DMS 273 (cell line): ENCODE data around the gene RPP21.

Experiments
- DNase-seq: peaks from one replicate; lab custom pipeline; 2025; ENCODE audit not compliant: unreplicated experiment; lab: John Stamatoyannopoulos, UW

Gene RPP21

DNA sequence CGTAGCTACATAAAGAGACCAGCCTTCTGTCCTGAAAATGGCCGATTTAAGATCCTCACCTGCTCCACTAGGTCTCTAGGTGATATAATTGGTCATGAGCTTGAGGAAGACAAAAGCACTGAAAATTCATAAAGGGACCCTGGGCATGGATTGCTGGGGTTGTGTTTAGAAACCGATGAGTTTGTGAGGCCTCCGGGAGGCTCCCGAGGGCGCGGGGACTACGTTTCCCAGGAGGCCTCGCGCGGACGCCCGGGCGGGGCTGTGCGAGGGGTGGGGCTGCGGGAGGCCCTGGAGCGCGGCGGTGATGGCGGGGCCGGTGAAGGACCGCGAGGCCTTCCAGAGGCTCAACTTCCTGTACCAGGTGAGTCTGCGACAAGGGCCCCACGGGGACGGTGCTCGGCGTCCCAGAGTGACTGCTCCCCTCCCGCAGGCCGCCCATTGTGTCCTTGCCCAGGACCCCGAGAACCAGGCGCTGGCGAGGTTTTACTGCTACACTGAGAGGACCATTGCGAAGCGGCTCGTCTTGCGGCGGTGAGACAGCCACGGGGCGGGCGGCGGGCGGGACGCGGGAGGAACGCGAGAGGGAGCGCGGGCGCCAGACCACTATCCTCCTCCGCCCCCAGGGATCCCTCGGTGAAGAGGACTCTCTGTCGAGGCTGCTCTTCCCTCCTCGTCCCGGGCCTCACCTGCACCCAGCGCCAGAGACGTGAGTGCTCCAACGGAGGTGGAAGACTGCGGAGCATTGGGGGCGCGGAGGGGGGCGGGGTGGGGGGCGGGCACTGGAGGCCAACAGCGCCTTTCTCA is at the start of gene RPP21:
RPP21 (plus strand) TSS at position 289 of the 804 bp plus-strand sequence; CDS start at position 305, 16 bp downstream.
- peak; percentile 93 for DNase-seq

DNA sequence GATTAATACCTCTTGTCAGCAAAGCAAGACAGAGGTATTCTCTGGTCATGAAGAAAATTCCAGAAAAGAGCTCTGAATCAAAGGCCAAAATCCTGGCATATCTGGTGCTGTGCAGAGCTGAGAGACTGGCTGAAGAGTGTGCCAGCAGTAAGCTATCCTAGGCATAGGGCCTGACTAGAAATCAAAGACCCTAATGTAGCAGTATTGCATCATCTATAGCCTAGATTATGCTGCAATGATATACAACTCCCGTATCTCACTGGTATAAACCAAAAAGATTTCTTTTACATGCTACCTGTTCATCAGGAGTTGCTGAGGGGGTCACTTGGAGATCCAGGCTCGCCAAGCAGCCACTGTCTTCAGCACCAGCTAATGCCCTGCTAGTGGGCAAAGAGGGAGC is 49.1 kb upstream of the RPP21 start:
- DNase-seq = no peak

DNA sequence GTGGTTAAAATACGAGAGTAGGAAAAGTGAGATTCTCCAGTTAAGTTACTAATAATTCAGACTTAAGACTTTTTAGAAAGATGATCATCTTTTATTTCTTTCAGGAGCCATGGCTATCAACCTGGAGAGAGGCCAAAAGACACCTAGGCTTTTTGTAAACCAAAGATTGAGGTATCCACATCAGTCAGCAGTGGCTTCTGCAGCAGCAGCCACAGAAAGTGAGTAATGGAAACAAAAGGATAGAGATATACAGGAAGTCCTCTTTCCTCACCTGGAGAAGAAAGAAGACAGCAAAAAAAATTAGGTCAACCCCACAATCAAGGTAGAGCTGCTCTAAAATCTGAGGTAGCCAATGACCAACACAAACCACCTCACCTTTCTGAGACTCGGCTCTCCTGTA is 41.0 kb upstream of the RPP21 start:
- no peak for DNase-seq

DNA sequence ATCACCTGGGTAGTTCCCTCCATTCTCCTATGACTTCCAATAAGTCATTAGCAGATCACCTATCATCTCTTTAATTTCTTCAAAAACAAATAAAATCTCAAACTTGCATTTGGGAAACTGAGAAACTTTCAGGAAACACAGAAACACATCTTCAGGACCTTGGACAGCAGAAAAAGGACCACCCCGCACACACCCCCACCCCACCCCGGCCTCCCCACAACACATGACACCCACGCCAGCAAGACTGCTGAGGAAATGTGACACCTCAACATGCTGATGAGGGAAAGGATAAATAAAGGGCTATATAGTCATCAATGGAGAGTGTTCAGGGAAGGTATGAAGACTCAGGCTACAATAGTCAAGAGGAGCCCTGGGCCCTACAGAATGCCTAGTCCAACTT is 33.9 kb upstream of the RPP21 start:
- no peak for DNase-seq

DNA sequence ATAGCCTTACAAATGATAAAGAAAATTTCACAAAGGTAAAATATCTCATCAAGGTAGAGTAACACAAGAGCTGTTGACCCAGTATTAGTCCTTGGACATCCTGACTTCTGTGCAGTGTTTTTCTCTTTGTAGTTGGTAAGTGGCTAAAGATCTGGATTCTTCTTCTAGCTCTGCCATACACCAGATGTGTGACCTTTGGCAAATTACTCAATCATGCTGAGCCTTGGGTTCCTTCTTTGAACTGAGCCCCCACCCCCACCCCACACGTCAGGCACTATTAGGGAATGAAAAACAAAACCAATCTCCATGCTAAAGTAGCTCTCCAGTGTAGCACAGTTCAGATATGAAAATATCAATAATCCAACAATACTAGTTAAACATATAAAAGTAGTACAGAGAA is 33.3 kb upstream of the RPP21 start:
- no peak for DNase-seq

DNA sequence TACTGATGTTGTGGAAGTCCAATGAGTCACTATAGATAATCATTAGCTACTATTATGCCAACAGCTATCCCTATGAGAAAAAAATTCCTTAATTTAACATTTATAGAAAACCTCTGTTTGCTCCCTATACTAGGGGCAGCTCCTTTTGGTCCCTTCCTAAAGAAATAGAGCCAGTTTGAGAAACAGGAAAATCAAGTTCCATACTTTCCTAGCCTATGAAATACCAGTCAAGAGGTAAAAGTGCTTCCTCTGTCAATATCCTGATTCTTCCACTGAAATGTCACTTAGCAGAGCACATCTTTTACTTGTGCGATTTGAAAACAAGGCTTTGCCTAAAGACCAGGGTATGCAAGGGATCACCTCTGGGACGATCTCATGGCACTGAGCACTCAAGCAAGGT is 32.7 kb upstream of the RPP21 start:
- no peak for DNase-seq

DNA sequence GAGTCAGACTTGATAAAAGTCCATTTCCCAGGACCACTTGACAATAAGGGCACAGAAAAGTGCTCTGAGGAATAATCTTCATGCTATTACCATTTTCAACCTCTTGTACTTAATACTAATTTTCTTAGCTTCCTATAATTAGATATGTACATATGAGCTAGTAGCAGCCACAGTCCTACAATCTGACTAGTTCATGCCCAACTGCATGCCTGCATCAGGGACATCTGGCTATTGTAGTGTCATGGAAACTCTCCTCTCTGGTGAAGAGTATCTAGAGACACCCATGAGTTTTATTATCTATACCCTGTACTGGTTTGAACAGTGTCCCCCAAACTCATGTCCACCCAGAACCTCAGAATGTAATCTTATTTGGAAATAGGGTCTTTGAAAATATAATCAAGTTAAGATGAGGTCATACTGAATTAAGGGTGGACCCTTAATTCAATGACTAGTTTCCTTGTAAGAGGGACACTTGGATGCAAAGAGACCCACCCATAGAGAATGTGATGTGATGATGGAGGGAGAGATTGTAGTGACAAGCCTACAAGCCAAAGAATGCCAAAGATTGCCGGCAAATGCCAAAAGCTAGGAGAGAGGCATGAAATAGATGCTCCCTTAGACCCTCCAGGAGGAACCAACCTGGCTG is 32.2 kb upstream of the RPP21 start:
- DNase-seq = no peak

DNA sequence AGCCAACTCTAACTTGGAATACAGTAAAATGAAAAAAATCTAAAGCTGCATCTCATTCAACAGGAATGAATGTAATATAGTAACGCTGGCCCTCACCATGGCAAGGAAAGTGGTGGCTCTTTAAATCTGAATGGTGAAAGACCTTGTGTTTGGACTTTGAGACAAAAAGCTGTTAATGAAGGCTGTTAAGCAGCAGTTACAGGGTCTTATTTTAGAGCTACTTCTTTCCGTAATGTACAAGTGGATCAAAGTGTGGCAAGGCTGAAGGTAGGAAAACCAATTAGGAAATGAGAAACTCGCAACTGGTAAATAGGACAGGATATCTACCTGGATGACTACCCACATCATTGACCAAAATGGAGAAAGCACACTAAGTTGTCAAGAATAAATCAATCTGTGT is 29.8 kb upstream of the RPP21 start:
- DNase-seq = no peak

DNA sequence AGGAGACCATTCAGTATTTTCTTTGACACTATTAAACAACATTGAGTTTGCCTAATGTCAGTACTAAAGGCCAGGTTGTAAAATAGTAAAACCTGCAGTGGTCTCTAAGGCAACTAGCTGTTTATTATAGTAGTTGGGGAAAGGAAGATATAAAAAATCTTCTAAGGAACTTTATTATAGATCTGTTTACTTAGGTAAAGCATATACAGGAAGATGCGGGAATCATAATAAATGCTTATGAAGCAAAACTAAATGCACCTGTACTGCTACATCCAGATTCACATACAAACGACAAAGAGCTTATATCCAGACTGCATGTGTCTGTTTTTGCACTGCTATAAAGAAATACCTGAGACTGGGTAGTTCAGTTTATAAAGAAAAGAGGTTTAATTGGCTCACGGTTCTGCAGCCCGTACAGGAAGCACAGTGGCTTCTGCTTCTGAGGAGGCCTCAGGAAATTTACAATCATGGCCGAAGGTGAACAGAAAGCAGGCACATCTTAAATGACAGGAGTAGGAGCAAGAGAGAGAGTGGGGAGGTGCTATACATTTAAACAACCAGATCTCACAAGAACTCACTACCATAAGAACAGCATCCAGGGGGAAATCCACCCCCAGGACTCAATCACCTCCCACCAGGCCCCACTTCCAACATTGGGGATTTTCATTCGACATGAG is 26.9 kb upstream of the RPP21 start:
- DNase-seq = no peak

DNA sequence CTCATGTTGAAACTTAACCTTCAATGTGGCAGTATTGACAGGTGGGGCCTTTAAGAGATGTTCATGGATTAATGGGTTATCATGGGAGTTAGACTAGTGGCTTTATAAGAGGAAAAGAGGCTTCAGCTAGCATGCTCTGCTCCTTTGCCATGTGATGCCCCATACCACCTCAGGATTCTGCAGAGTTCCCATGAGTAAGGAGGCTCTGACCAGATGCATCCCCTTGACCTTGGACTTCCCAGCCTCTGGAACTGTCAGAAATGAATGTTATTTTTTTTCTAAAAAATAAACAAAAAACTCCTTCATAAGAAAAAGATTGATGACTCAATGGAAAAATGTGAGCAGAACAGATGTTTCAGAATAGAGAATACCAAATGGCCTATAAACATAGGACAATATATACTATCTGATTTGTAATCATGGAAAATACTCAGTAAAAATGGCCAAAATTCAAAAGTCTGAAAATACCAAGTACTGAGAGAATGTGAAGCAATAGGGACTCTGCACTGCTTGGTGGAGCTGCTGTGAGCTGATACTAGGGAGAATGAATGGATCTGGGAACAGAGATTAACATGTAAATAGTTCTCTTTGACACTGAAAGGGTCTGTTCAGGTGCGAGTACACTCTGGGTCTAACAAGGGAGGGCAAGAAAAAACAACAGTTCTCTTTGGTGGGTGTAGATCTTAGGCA is 25.7 kb upstream of the RPP21 start:
- DNase-seq = no peak

DNA sequence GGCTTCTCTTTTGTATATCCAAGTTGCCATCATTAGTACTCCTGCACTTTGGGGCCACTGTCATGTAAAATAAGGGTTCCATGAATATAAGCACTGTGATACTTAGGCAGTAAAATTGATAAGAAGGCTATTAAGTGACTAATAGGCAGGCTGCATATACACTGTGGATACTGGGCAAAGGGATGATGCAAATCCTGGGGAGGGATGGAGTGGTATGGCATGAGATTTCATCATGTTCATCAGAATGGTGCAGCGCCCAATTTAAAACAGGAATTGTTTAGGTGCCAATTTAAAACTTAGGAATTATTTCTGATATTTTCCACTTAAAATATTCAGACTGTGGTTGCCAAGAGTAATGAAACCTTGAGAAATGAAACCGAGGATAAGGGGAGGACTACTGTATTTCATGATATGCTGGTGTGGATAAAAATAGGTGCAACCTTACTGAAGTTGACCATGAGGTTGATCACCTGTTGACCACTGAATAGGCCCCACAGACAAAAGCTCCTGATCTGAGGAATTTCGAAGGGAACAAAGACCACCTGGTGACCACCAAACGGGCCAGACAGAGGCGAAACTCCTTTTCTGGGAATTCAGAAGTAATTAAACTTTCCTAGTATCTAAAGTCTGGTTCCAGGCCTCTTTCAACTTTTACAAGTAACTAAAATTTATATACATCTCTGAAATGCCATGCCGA is 23.1 kb upstream of the RPP21 start:
- no peak for DNase-seq

DNA sequence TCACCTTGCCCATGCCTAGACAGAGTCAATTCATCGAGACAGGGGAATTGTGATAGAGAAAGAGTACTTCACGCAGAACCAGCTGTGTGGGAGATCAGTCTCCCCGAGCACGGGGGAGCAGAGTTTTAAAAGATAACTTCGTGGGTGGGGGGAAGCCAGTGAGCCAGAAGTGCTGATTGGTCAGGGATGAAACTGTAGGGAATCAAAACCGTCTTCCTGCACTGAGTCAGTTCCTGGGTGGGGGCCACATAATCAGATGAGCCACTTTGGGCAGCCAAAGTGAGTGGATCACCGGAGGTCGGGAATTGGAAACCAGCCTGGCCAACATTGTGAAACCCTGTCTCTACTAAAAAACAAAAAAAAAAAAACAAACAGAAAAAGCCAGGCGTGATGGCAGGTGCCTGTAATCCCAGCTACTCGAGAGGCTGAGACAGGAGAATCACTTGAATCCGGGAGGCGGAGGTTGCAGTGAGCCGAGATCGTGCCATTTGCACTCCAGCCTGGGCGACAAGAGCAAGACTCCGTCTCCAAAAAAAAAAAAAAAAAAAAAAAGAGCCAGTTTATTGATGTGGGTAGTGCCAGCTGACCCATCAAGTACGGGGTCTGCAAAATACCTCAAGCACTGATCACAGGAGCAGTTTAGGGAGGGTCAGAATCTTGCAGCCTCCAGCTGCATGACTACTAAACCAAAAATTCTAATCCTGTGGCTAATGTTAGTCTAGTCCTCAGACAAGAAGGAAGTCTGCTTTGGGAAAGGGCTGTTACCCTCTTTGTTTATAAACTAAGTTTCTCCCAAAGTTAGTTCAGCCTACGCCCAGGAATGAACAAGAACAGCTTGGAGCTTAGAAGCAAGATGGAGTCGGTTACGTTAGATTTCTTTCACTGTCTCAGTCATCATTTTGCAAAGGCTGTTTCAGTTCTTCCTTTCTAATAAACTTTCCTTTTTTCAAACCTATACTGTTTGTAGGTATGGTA is 22.1 kb upstream of the RPP21 start:
- DNase-seq = no peak

DNA sequence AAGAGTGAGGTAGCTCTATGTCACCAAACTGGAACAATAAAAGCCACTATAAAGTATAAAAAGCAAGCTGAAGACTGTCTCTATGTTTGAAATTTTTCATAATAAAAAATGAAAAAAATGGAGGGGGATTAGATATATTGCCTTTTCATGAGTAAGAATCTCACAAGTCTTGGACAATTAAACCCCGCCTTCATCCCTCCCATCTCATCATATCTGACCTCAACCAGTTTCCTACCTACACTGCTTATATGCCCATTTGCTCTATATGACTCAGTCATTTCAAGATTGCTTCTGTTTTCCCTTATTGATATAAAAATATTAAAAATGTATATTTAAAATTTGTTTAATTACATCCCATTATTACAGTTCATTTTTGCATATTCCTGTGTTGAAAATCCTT is 21.1 kb upstream of the RPP21 start:
- no peak for DNase-seq

DNA sequence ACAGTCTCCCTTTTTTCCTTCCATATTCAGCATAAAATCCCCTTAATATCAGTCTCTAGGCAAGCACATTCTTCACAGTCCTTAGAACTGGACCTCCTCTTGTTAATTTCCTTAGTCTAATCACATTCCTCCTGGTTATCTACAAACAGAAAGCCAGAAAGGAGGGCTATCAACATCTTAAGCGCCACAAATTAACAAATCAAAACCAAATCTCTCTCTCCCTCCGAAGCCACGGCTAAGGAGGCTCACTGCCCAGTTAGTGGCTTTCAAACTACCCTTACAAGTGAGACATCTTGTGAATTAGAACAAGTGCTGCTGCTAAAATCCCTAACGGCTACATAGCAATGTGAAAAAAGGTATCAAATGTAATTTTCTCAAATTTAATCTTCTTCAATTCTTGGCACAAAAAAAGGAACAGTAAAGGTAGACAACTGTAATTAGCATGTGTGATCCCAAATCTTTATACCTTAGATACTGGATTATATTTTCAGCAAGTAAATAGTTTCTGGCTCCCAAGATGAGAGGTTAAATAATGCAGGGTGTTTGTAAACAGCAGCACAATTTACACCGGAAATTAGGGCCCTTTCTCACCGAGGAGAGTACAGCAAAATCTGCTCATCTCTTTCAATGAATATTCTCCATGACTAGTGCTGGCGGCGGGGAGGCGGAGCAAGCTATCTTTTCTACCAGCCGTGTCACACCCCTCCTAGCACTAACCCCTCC is 19.6 kb upstream of the RPP21 start:
- peak; percentile 82 for DNase-seq

DNA sequence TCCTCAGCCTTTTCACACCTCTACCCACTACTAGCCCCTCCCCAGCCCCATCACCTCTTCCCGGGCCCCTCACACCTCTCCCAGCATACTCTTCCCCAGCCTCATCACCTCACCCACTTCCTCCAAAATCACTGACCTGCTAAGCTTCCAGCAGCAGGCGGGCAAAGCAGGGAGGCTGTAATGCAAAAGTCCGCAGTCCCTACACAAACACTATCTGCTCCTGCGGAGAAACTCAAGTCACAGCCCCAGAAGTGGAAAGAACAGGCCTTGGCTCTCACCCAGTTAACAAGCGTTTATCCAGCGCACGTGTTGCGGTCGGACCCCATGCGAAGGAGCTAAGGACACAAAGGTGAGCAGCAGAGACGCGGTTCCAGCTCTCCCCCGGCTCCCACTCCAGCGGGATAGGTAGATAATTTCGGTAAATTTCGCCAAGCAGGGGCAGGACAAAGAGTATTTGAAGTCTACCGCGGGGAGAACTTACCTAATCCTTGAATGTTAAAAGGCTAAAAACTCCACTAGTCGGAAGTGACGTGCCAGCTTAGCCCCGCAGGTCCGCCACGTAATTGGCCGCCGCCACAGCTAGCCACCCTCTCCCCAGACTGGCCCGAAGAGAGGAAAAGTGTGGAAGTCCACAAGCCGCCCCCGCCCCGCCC is 19.0 kb upstream of the RPP21 start:
- peak; percentile 88 for DNase-seq

DNA sequence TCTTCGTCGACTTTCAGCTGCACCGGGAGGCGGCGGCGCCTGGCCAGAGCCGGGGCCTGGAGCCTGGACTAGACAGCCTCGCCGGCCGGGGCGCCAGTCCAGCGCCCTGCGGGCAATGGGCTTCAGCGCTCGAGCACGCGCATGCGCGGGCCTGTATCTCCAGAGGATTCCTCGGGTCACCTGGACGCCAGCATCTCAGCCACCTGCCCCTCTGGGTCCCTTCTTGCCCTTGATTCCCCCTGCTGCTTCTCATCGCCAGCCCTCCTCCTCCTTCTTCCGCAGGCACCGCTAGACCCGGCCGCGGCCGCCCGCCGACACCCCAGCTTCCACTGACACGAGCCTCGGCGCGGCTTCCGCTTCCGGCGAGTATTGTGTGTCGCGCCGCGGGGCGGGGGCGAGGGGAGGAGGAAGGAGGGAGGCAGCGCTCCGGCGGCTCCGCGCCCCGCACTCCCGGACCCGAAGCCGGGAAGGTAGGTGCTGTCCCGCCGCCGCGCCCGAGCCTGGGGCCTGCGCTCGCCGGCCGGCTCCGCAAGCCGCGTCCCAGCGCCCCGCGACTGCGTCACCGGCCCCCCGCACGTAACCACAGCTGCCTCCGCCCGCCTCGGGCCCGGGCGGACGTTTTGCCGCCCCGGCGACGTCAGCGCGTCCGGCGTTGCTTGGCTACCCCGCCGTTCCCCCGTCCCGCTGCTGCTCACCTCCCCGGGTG is 18.3 kb upstream of the RPP21 start, which contains the start of gene TRIM39:
TRIM39 (plus strand) TSS at position 402 of the 706 bp plus-strand sequence. CDS start 2,391 bp downstream, outside the sequence.
- DNase-seq = peak; percentile 93

DNA sequence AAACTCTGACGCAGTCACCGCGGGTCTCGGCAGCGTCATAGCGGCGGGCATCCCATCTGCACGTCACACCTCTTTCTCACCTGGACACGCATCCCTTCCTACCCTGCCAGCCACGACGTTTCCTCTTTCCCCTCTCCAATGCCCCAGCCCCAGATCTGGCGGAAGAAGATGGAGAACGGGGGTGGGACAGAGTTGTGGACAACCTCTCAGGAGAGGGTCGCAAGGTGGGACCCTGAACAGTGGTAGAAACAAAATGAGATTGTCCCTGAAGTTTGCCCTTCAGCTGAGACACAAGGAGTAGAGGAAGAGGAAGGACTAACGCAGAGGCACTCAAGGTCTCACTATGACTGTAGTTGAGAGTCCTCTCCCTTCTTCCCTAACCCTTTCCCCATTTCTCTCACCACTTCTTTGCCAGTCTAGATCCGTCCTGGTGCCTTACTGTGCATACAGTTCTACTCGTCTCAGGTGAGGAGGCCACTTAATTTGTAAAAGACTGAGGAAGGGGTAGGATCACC is 17.7 kb upstream of the RPP21 start:
- no peak for DNase-seq

DNA sequence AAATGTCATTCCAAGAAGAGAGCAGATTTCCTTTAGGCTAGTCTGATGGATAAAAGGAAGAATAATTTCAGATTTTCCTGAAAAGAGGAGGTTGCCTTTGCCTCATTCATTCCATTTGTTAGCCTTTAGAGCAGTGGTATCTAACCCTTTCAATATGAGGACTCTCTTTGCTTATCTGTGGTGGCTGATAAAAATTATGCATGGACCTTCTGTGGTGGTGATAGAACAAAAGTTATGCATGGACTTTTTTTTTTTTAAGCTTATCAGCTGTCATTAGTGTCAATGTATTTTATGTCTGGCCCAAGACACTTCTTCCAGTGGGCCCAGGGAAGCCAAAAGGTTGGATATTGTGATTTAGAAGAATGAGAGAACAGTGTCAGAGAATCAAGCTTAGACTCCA is 16.6 kb upstream of the RPP21 start:
- DNase-seq = no peak
